Mucosa of descending colon (tissue), 3 donors: Measurements from ENCODE around the gene PLCG2. TPM values are rescaled to one million over a fixed set of nuclear protein-coding genes. Genes with fewer than 3 reads are reported as not detected.
A peak's percentile ranks its signal among the peaks of the same experiment; 100 is the strongest.

Experiments used
- ATAC-seq: fragments of 200-7000 bp; cut with Tn5 transposase; one replicate; pipeline ENCODE4 v1.9.1; 2020; ENCODE audit warnings: mild to moderate bottlenecking, moderate library complexity
- DNase-seq, 3 donors: peaks; one replicate each; pipeline ENCODE4 v3.0.0-alpha.2; 2020
- H3K36me3 ChIP-seq: fragments of 200-600 bp; one replicate; pipeline ENCODE4 v1.8.0; 2021; ENCODE audit warnings: low read depth, mild to moderate bottlenecking
- H3K4me1 ChIP-seq: fragments of 200-600 bp; one replicate; pipeline ENCODE4 v1.8.0; 2021; ENCODE audit warnings: low read depth, mild to moderate bottlenecking
- H3K4me3 ChIP-seq: fragments of 200-600 bp; one replicate; pipeline ENCODE4 v1.8.0; 2021; ENCODE audit warnings: mild to moderate bottlenecking
- H3K9me3 ChIP-seq: fragments of 200-600 bp; one replicate; pipeline ENCODE4 v1.8.0; 2021; ENCODE audit warnings: mild to moderate bottlenecking
- intact Hi-C, 2 donors: fragments of 100-400 bp; cut with DNase I in 1 of 2; cut with micrococcal nuclease in 1 of 2; formaldehyde crosslinking; loops; one replicate each; pipeline versions ENCODE4 v1.11.0 to v1.11.1; 2022; cut with DNase I, micrococcal nuclease
- total RNA-seq, 3 donors: library from RNA; stranded (reverse); fragmentation: NEBNext Ultra II Directional in 2 of 3; extraction: Animal tissue kit (Norgen Biotek cat#: 25700) in 2 of 3; gene quantifications; one replicate each; pipeline versions ENCODE4 v1.2.1 to v1.2.4, GENCODE V29; 2021 to 2023
- TF ChIP-seq, protein P1 (sequence below): fragments of 200-600 bp; IDR thresholded peaks from one replicate; pipeline ENCODE4 v1.8.0; 2022; ENCODE audit warnings: antibody characterized with exemption, mild to moderate bottlenecking
- donor health status: DM: no; HTN: no; CAD: no; lungs with moderate emphysema.
- donor health status: DM: no; HTN: no; CAD: no.
- donor health status: DM: no; HTN: yes; CAD: no.

The PLCG2 gene
- total RNA-seq, 3 donors from 2014 or later: 14.7 to 19.5 (median 15.0) TPM

DNA sequence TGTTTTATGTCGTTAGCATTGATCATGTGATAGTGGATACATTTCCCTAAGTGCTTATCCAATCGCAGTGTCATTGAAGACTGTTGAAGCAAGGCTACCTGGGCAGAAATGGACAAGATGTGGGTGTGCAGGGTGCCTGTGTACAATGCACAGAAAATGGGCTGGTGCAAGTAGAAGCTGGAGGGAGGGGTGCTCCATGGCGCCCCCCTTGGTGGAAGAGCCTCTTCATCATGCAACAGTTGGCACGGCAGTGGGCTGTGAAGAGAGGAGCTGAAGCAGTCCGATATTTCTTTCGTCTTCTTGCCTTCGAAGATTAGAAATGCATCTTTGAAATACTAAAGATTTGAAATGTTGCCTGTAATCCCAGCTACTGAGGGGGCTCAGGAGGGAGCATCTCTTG, 100.5 kb downstream of the PLCG2 start:
- Histone ChIP-seq H3K4me1 (no peaks in the 10 kb centered on the region), H3K4me3 (no peak overlapping the region), H3K9me3 (no peaks in the 10 kb centered on the region), H3K36me3 (no peaks in the 10 kb centered on the region)
- no peak for ATAC-seq
- no peak for DNase-seq
- intact Hi-C loops: no loop called here
- TF ChIP-seq, protein P1, sequence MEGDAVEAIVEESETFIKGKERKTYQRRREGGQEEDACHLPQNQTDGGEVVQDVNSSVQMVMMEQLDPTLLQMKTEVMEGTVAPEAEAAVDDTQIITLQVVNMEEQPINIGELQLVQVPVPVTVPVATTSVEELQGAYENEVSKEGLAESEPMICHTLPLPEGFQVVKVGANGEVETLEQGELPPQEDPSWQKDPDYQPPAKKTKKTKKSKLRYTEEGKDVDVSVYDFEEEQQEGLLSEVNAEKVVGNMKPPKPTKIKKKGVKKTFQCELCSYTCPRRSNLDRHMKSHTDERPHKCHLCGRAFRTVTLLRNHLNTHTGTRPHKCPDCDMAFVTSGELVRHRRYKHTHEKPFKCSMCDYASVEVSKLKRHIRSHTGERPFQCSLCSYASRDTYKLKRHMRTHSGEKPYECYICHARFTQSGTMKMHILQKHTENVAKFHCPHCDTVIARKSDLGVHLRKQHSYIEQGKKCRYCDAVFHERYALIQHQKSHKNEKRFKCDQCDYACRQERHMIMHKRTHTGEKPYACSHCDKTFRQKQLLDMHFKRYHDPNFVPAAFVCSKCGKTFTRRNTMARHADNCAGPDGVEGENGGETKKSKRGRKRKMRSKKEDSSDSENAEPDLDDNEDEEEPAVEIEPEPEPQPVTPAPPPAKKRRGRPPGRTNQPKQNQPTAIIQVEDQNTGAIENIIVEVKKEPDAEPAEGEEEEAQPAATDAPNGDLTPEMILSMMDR: no peak

DNA sequence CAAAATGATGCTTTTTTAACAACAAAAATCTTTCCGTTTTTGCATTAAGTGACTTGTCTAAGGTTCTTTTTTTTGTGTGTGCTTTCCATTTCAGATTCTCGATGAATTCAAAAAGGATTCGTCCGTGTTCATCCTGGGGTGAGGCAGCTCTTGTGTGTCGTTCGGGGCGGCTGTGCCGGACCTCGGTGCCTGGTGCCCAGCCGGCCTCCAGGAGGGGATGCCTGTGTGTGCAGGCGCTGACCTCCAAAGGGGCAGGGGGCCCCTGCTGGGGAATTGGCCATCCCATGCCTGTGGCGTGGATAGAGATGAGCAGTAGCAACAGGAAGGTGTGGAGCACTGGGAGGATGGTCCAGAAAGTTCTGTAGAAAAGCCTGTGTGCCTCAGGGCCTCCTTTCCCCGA, 101.7 kb downstream of the PLCG2 start:
- no peak for ATAC-seq
- intact Hi-C loops: no loop called here
- Histone ChIP-seq H3K4me1 (no peaks in the 10 kb centered on the region), H3K36me3 (no peaks in the 10 kb centered on the region), H3K4me3 (no peak overlapping the region), H3K9me3 (no peaks in the 10 kb centered on the region)
- TF ChIP-seq, protein P1: no peak
- DNase-seq: no peak

GRCh38 chr16:81881228-81881627, 102.1 kb downstream of the PLCG2 start:
- ATAC-seq (no peak), DNase-seq (no peak)
- TF ChIP-seq, protein P1: no peak
- Histone ChIP-seq H3K4me1 (no peaks in the 10 kb centered on the region), H3K9me3 (no peaks in the 10 kb centered on the region), H3K36me3 (no peaks in the 10 kb centered on the region), H3K4me3 (no peak overlapping the region)
- intact Hi-C loops: no loop called here

DNA sequence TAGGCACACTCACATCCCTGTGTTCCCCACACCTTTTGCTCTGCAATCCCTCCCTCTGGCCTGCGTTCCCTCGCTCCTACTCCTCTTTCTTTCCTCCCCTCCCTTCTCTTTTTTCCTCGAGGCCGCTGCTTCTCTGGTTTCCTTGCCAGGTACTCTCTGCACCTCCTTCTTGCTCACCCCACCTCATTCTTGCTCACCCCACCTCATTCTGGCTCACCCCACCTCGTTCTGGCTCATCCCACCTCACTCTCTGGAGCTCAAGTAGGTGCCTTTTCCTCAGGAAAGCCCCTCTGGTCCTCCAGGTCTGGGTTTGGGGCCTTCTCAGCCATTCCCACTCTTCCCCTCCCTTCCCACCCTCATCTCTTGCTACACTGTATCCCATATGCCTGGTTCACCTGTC, 103.5 kb downstream of the PLCG2 start:
- H3K4me3 ChIP-seq: no peak overlapping the region
- ATAC-seq (no peak), DNase-seq (no peak)
- H3K9me3 ChIP-seq: no peaks in the 10 kb centered on the region
- H3K4me1 ChIP-seq: no peaks in the 10 kb centered on the region
- TF ChIP-seq, protein P1: no peak
- intact Hi-C loops: no loop called here
- no peaks in the 10 kb centered on the region for H3K36me3 ChIP-seq

GRCh38 chr16:81883235-81883634, 104.1 kb downstream of the PLCG2 start:
- intact Hi-C loops: no loop called here
- Histone ChIP-seq H3K36me3 (no peaks in the 10 kb centered on the region), H3K9me3 (no peaks in the 10 kb centered on the region), H3K4me1 (no peaks in the 10 kb centered on the region), H3K4me3 (no peak overlapping the region)
- DNase-seq (no peak), ATAC-seq (no peak)
- TF ChIP-seq, protein P1: no peak

DNA sequence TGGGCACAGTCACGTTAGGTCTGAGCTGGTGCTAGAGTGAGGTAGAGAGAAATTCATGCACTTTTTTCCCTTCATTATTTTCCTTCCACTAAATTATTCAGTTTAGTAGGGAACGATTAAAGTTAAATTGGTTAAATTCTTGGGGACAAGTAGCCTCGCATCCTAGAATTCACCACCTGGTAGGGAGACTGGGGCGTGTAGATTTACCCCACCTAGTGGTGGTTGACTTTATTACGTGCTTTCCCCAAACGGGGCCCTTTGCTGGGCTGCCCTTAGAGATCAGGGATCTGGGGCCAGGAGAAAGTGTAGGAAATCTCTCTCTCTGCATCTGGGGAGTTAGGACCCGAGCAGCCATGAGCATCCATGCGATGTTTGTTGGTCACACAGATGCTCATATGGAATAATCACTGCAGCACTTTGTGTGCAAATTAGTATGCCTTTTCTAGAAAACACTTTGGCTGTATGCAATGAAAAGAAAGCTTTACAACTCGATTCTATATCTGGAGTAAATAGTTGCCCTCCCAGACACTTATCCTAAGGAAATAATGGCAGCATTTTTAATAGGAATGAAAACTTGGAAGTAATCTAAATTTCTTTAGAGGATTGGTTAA, 107.0 kb downstream of the PLCG2 start:
- no peaks in the 10 kb centered on the region for H3K9me3 ChIP-seq
- ATAC-seq (peak; percentile 71), DNase-seq (peak in 1 of 3 donors; percentile 45)
- no peaks in the 10 kb centered on the region for H3K36me3 ChIP-seq
- no peaks in the 10 kb centered on the region for H3K4me1 ChIP-seq
- H3K4me3 ChIP-seq: no peak overlapping the region
- TF ChIP-seq, protein P1: peak; percentile 43
- intact Hi-C loops: no loop called here
